ENCODE data around the gene SPPL3.

SPPL3 gene

DNA sequence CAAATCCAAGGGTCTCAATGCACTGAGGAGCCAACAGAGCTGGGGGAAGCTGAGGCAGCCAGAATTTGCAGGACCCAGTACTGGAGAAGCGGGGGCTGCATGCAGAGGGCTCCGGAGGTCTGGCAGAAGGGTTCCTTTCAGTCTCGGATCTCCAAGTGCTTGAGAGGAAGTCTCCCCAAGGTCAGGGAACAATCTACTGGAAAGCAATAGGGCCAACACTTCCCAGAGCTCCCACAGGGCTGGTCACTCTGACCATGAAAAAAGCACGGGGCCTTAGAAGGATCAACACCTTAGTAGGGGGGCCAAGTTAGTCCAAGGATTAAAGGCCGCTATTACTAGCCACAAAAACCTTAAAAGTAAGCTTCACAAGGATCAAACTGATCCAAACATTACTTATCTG is 31.7 kb downstream of the SPPL3 start:
- DNase-seq (ENCODE audit: extremely low read depth, insufficient read length) = no peak
- H3K36me3 ChIP-seq (ENCODE audit: control insufficient read depth, insufficient read depth, low read length) = no peaks in the 10 kb centered on the region; the same call in none of the 2 replicates
- H3K4me3 ChIP-seq (replicated peaks; ENCODE audit: low read depth, low read length) = no peak overlapping the region
- TF ChIP-seq, protein P1, sequence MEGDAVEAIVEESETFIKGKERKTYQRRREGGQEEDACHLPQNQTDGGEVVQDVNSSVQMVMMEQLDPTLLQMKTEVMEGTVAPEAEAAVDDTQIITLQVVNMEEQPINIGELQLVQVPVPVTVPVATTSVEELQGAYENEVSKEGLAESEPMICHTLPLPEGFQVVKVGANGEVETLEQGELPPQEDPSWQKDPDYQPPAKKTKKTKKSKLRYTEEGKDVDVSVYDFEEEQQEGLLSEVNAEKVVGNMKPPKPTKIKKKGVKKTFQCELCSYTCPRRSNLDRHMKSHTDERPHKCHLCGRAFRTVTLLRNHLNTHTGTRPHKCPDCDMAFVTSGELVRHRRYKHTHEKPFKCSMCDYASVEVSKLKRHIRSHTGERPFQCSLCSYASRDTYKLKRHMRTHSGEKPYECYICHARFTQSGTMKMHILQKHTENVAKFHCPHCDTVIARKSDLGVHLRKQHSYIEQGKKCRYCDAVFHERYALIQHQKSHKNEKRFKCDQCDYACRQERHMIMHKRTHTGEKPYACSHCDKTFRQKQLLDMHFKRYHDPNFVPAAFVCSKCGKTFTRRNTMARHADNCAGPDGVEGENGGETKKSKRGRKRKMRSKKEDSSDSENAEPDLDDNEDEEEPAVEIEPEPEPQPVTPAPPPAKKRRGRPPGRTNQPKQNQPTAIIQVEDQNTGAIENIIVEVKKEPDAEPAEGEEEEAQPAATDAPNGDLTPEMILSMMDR (IDR thresholded peaks at IDR 0.05; ENCODE audit: insufficient read depth, low read length, poor library complexity, severe bottlenecking) = no peak
- H3K27me3 ChIP-seq (replicated peaks; ENCODE audit: control insufficient read depth, insufficient read depth, low read length) = no peaks in the 10 kb centered on the region

DNA sequence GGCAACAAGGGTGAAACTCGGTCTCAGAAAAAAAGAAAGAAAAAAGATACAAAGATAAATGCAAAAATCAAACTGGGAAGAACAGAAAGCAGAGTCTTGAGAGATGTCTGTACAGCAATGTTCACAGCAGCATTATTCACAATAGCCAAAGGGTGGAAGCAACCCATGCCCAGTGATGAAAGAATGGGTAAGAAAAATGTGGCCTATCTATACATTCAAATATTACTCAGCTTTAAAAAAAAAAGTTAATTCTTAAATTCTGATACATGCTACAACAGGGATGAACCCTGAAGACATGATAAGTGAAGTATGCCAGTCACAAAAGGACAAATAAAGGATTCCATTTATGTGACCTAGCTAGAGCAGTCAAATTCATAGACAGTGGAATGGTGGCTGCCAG is 33.7 kb downstream of the SPPL3 start:
- Histone ChIP-seq H3K36me3 (ENCODE audit: control insufficient read depth, insufficient read depth, low read length) (no peaks in the 10 kb centered on the region; the same call in none of the 2 replicates), H3K27me3 (replicated peaks; ENCODE audit: control insufficient read depth, insufficient read depth, low read length) (no peaks in the 10 kb centered on the region), H3K4me3 (replicated peaks; ENCODE audit: low read depth, low read length) (no peak overlapping the region)
- no peak for DNase-seq (ENCODE audit: extremely low read depth, insufficient read length)
- TF ChIP-seq, protein P1 (IDR thresholded peaks at IDR 0.05; ENCODE audit: insufficient read depth, low read length, poor library complexity, severe bottlenecking) = no peak

DNA sequence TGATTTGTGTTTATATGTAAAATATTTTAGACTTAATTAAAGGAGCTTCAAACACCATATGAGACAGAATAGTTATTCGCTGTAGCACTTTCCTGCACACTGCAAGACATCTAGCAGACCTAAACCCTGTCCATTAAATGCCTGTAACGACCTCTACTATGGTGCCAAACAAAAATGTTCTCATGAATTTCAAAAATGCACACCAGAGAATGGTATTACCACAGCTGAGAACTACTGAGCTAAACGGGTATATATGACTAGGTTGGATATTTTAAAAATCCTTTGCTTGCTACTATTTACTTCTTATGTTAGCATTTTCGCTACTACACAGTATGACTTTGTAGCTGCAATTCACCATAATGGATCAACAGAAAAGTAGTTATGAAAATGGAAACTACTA is 34.8 kb downstream of the SPPL3 start:
- no peaks in the 10 kb centered on the region; the same call in none of the 2 replicates for H3K36me3 ChIP-seq (ENCODE audit: control insufficient read depth, insufficient read depth, low read length)
- no peak overlapping the region for H3K4me3 ChIP-seq (replicated peaks; ENCODE audit: low read depth, low read length)
- no peaks in the 10 kb centered on the region for H3K27me3 ChIP-seq (replicated peaks; ENCODE audit: control insufficient read depth, insufficient read depth, low read length)
- TF ChIP-seq, protein P1 (IDR thresholded peaks at IDR 0.05; ENCODE audit: insufficient read depth, low read length, poor library complexity, severe bottlenecking) = no peak
- DNase-seq (ENCODE audit: extremely low read depth, insufficient read length) = no peak

DNA sequence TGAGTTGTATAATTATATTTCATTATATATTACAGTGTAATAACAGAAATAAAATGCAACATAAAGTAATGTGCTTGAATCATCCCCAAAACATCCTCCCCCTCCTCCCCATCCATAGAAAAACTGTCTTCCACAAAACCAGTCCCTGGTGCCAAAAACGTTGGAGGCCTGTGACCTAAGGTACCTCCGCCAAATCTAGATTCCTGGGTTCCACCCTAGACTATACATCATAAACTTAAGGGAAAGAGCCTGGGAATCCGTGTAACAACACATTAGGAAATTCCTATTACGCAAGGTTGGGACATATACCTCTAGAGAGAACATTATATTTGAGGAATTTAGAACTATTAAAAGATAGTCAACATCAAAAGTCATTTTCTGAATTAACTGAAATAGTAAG is 38.0 kb downstream of the SPPL3 start:
- Histone ChIP-seq H3K36me3 (ENCODE audit: control insufficient read depth, insufficient read depth, low read length) (no peaks in the 10 kb centered on the region), H3K4me3 (replicated peaks; ENCODE audit: low read depth, low read length) (no peak overlapping the region), H3K27me3 (replicated peaks; ENCODE audit: control insufficient read depth, insufficient read depth, low read length) (no peaks in the 10 kb centered on the region)
- TF ChIP-seq, protein P1 (IDR thresholded peaks at IDR 0.05; ENCODE audit: insufficient read depth, low read length, poor library complexity, severe bottlenecking) = no peak
- DNase-seq (ENCODE audit: extremely low read depth, insufficient read length) = no peak

DNA sequence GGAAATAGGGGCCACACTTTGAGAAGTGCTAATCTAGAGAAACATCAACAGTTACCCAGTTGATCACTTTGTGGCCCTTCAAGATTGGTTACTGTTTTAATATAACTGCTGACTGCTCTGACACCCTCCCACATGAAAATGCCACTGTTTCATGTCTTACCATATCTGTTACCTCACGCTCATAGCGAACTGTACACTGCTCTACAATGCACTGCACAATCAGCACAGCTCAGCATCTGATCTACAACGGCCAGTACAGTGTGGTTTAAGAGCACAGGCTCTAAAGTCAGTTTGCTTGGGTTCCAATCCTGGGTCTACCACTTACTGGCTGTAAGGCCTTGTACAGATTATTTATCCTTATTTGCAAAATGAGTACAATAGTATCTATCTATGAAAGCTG is 39.1 kb downstream of the SPPL3 start:
- Histone ChIP-seq H3K36me3 (ENCODE audit: control insufficient read depth, insufficient read depth, low read length) (no peaks in the 10 kb centered on the region), H3K4me3 (replicated peaks; ENCODE audit: low read depth, low read length) (no peak overlapping the region), H3K27me3 (replicated peaks; ENCODE audit: control insufficient read depth, insufficient read depth, low read length) (no peaks in the 10 kb centered on the region)
- DNase-seq (ENCODE audit: extremely low read depth, insufficient read length) = no peak
- TF ChIP-seq, protein P1 (IDR thresholded peaks at IDR 0.05; ENCODE audit: insufficient read depth, low read length, poor library complexity, severe bottlenecking) = no peak

DNA sequence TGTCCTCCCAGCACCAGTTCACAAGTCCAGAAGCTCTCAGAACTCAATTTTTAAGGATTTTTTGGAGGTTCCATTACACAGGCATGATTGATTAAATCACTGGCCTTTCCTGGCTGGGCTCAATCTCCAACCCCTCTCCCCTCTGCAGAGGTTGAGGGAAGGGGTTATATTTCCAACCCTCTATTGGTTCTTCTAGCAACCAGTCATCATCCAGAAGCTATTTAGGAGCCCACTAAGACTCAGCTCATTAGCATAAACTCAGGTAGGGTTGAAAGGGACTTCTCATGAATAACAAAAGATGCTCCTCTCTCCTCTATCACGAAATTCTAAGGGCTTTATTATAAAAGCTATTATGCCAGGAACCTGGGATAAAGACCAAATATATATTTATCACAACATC is 41.5 kb downstream of the SPPL3 start:
- no peak for DNase-seq (ENCODE audit: extremely low read depth, insufficient read length)

More for the DNA sequence above, 41.5 kb downstream of the SPPL3 start:
- TF ChIP-seq, protein P1 (IDR thresholded peaks at IDR 0.05; ENCODE audit: insufficient read depth, low read length, poor library complexity, severe bottlenecking) = no peak
- no peak overlapping the region for H3K4me3 ChIP-seq (replicated peaks; ENCODE audit: low read depth, low read length)
- no peaks in the 10 kb centered on the region for H3K36me3 ChIP-seq (ENCODE audit: control insufficient read depth, insufficient read depth, low read length)
- H3K27me3 ChIP-seq (replicated peaks; ENCODE audit: control insufficient read depth, insufficient read depth, low read length) = no peaks in the 10 kb centered on the region
